HFFc6 (cell line): Measurements from ENCODE around the gene MAGEB3. TPM values are rescaled to one million over a fixed set of nuclear protein-coding genes. Genes with fewer than 3 reads are reported as not detected.

Experiments used
- DNase-seq: peaks from one replicate; pipeline ENCODE4 v3.0.0-alpha.2; 2018
- H3K27ac Mint-ChIP-seq: 2 replicates; pipeline ENCODE4 v1.8.0; 2020; ENCODE audit warnings: mild to moderate bottlenecking, mixed read lengths
- H3K27me3 Mint-ChIP-seq: 2 replicates; pipeline ENCODE4 v1.8.0; 2021; ENCODE audit warnings: mild to moderate bottlenecking, moderate library complexity, mixed read lengths; ENCODE audit not compliant: insufficient read depth
- H3K36me3 Mint-ChIP-seq: 2 replicates; pipeline ENCODE4 v1.8.0; 2021; ENCODE audit warnings: low read depth, mixed read lengths
- H3K4me1 Mint-ChIP-seq: 2 replicates; pipeline ENCODE4 v1.8.0; 2020; ENCODE audit warnings: low read depth, mixed read lengths
- H3K4me3 Mint-ChIP-seq: 2 replicates; pipeline ENCODE4 v1.8.0; 2020; ENCODE audit warnings: mild to moderate bottlenecking, moderate library complexity, mixed read lengths
- H3K9me3 Mint-ChIP-seq: 2 replicates; pipeline ENCODE4 v1.8.0; 2020; ENCODE audit warnings: mild to moderate bottlenecking, mixed read lengths
- total RNA-seq, 6 experiments: library from RNA; stranded (reverse); fragmentation: NEBNext Ultra II Directional; extraction: Animal tissue kit (Norgen Biotek cat#: 25700); gene quantifications; 2 replicates in 1 of 6; 3 replicates in 5 of 6; pipeline ENCODE4 v1.2.3, GENCODE V29; 2021
- TF ChIP-seq, protein P1 (sequence below): fragments of 200-600 bp; sonication (generic); IDR thresholded peaks from 2 replicates; pipeline ENCODE4 v1.5.0; 2021; ENCODE audit warnings: antibody characterized with exemption, mild to moderate bottlenecking

Gene MAGEB3
- total RNA-seq, 6 experiments from 2014 or later: not detected

DNA sequence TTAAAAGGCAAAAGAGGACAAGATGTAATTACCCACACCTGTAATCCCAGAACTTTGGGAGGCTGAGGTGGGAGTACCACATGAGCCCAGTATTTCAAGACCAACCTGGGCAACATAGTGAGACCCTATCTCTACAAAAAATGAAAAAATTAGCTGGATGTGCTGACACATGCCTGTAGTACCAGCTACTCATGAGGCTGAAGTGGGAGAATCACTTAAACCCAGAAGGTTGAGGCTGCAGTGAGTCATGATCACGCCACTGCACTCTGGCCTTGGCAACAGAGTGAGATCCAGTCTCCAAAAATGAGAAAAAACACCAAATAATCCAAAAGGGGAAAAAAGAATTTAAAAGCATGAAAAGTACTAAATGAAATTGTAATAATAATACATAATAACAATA is 47.9 kb downstream of the MAGEB3 start:
- TF ChIP-seq, protein P1, sequence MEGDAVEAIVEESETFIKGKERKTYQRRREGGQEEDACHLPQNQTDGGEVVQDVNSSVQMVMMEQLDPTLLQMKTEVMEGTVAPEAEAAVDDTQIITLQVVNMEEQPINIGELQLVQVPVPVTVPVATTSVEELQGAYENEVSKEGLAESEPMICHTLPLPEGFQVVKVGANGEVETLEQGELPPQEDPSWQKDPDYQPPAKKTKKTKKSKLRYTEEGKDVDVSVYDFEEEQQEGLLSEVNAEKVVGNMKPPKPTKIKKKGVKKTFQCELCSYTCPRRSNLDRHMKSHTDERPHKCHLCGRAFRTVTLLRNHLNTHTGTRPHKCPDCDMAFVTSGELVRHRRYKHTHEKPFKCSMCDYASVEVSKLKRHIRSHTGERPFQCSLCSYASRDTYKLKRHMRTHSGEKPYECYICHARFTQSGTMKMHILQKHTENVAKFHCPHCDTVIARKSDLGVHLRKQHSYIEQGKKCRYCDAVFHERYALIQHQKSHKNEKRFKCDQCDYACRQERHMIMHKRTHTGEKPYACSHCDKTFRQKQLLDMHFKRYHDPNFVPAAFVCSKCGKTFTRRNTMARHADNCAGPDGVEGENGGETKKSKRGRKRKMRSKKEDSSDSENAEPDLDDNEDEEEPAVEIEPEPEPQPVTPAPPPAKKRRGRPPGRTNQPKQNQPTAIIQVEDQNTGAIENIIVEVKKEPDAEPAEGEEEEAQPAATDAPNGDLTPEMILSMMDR: no peak
- DNase-seq: peak; percentile 16
- Mint-ChIP-seq H3K9me3 (no peaks in the 10 kb centered on the region), H3K4me3 (no peak overlapping the region), H3K4me1 (peaks cover 34% of the 10 kb centered on the region), H3K27ac (peak overlapping the region; percentile 41; the same call in 1 of the 2 replicates), H3K27me3 (no peaks in the 10 kb centered on the region), H3K36me3 (no peaks in the 10 kb centered on the region)

DNA sequence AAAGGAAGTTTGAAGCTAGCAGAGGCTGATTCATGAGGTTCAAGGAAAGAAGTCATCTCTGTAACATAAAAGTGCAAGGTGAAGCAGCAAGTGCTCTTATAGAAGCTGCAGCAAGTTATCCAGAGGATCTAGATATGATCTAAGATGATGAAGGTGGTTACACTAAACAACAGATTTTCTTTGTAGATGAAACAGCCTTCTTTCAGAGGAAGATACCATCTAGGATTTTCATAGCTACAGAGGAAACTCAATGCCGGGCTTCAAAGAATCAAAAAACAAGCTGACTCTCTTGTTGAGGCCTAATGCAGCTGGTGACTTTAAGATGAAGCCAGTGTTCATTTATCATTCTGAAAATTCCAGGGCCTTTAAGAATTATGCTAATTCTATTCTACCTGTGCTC is 50.0 kb downstream of the MAGEB3 start:
- DNase-seq: no peak
- no peaks in the 10 kb centered on the region for H3K36me3 Mint-ChIP-seq
- H3K9me3 Mint-ChIP-seq: no peaks in the 10 kb centered on the region
- H3K27ac Mint-ChIP-seq: no peak overlapping the region
- no peak overlapping the region for H3K4me3 Mint-ChIP-seq
- no peaks in the 10 kb centered on the region for H3K27me3 Mint-ChIP-seq
- H3K4me1 Mint-ChIP-seq: peaks cover 48% of the 10 kb centered on the region
- TF ChIP-seq, protein P1: no peak

DNA sequence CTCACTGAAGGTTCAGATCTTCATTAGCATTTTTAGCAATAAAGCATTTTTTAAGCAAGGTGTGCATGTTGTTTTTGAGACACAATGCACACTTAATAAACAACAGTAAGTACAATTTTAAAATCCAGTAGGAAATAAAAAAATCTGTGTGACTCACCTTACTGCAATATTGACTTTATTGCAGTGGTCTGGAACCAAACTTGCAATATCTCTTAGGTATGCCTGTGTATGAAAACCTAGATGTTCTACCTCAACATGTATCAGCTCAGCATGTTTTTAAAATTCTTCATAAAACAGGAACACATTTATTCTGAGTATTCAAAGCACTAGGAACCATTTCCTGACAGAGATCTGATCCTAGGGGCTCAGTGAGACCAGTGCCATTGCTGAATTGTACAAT is 52.1 kb downstream of the MAGEB3 start:
- Mint-ChIP-seq H3K27me3 (no peaks in the 10 kb centered on the region), H3K36me3 (no peaks in the 10 kb centered on the region), H3K27ac (peak overlapping the region; percentile 100), H3K9me3 (no peaks in the 10 kb centered on the region), H3K4me1 (peaks cover 48% of the 10 kb centered on the region), H3K4me3 (no peak overlapping the region)
- TF ChIP-seq, protein P1: no peak
- no peak for DNase-seq

DNA sequence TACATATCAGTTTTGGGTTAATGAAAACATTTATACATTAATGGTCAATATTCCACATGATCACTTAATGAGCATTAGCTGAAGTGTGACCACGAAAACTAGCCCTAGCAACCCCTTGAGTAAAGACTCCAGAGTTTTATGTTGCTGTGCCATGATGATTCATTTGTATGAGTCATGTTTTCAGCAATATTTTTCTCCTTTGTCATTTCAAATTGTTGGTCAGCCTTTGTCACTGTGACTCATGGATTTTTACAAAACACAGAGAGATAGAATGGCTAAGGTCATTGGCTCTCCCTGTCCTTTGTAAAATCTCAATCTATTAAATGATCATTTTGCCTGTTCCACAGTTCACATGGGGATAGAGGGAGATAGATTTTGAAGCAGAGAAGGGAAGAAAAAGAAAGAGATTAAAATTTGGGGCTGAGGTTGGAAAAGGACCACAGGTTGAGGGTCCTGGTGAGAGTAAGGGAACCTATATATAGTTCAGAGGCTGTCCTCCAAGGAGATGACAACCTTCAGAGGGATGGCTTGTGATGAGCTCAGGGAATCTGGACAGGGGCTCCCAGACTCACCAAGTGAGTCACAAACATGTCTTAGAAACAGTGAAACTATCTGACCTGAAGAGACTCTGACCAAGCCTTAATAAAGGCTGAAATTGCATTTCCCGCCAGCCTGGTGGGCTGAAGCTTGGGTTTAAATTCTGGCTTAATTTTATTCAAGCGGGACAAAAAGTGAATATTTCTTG is 53.2 kb downstream of the MAGEB3 start:
- H3K27ac Mint-ChIP-seq: peak overlapping the region; percentile 100
- H3K36me3 Mint-ChIP-seq: no peaks in the 10 kb centered on the region
- H3K4me3 Mint-ChIP-seq: peak overlapping the region; percentile 75
- TF ChIP-seq, protein P1: no peak
- peak; percentile 93 for DNase-seq
- H3K4me1 Mint-ChIP-seq: peaks cover 40% of the 10 kb centered on the region
- no peaks in the 10 kb centered on the region for H3K27me3 Mint-ChIP-seq
- H3K9me3 Mint-ChIP-seq: no peaks in the 10 kb centered on the region

Other genes starting within 250 kb of the MAGEB3 start
- gene MAGEB2, start 15.1 kb upstream of the MAGEB3 start, total RNA-seq: not detected
- gene MAGEB4, start 11.3 kb downstream of the MAGEB3 start, total RNA-seq: not detected
- not detected for gene MAGEB1, start 16.5 kb downstream of the MAGEB3 start, total RNA-seq
- gene NR0B1, start 78.7 kb downstream of the MAGEB3 start, total RNA-seq: not detected